Neuronal stem cell (in vitro differentiated cells): ENCODE measurements around the gene BCL6.

Source experiments
- DNase-seq: peaks from one replicate; pipeline ENCODE4 v3.0.0-alpha.2; 2013; ENCODE audit warnings: low spot score
- H2AFZ ChIP-seq: one replicate; pipeline ENCODE4 v1.6.1; 2013; ENCODE audit warnings: mild to moderate bottlenecking, low read length, inconsistent platforms
- H2AK5ac ChIP-seq: 2 replicates; pipeline ENCODE4 v1.6.1; 2013; ENCODE audit warnings: low read depth, mild to moderate bottlenecking, inconsistent platforms, low read length, moderate library complexity, mixed read lengths
- H2BK120ac ChIP-seq: 2 replicates; pipeline ENCODE4 v1.6.1; 2013; ENCODE audit warnings: low read depth, mild to moderate bottlenecking, inconsistent platforms, low read length, moderate library complexity, mixed read lengths
- H2BK12ac ChIP-seq: one replicate; pipeline ENCODE4 v1.6.1; 2013; ENCODE audit warnings: low read length, inconsistent platforms
- H2BK15ac ChIP-seq: 2 replicates; pipeline ENCODE4 v1.6.1; 2013; ENCODE audit warnings: mild to moderate bottlenecking, low read length, inconsistent platforms, mixed read lengths
- H2BK5ac ChIP-seq: one replicate; pipeline ENCODE4 v1.6.1; 2013; ENCODE audit warnings: inconsistent platforms, mild to moderate bottlenecking, low read length, moderate library complexity
- H3K14ac ChIP-seq: one replicate; pipeline ENCODE4 v1.6.1; 2013; ENCODE audit warnings: low read length, inconsistent platforms
- H3K18ac ChIP-seq: 2 replicates; pipeline ENCODE4 v1.6.1; 2013; ENCODE audit warnings: low read length, inconsistent platforms
- H3K23ac ChIP-seq: 2 replicates; pipeline ENCODE4 v1.6.1; 2013; ENCODE audit warnings: low read depth, mild to moderate bottlenecking, mixed read lengths, low read length, inconsistent platforms; ENCODE audit not compliant: poor library complexity
- H3K27ac ChIP-seq: replicated peaks from 3 replicates; pipeline ENCODE4 v1.5.1; 2013; ENCODE audit warnings: low read length, inconsistent platforms
- H3K27me3 ChIP-seq, 3 experiments: 2 replicates each; pipeline ENCODE4 v1.6.1; 2013; ENCODE audit warnings: low read length in 3 of 3, mild to moderate bottlenecking in 2 of 3, inconsistent platforms in 1 of 3, low read depth in 1 of 3, mixed read lengths in 1 of 3, moderate library complexity in 1 of 3; ENCODE audit not compliant: control insufficient read depth in 3 of 3, insufficient read depth in 3 of 3
- H3K36me3 ChIP-seq, 2 donors: replicated peaks in 1 of 2; 2 replicates each; pipeline ENCODE4 v1.6.1; 2013; ENCODE audit warnings: low read length in 2 of 2; ENCODE audit not compliant: control insufficient read depth in 2 of 2, insufficient read depth in 2 of 2
- H3K4ac ChIP-seq: 2 replicates; pipeline ENCODE4 v1.6.1; 2013; ENCODE audit warnings: inconsistent platforms, mild to moderate bottlenecking, low read length, moderate library complexity
- H3K4me1 ChIP-seq, 2 donors: 1 replicate in 1 of 2; 2 replicates in 1 of 2; pipeline ENCODE4 v1.6.1; 2013; ENCODE audit warnings: low read length in 2 of 2, low read depth in 1 of 2; ENCODE audit not compliant: control insufficient read depth in 2 of 2, insufficient read depth in 1 of 2
- H3K4me2 ChIP-seq: one replicate; pipeline ENCODE4 v1.6.1; 2013; ENCODE audit warnings: mild to moderate bottlenecking, low read length, inconsistent platforms; ENCODE audit not compliant: insufficient read depth, poor library complexity, severe bottlenecking
- H3K4me3 ChIP-seq, 2 donors: 2 replicates each; pipeline ENCODE4 v1.5.1; 2013; ENCODE audit warnings: low read length in 2 of 2, mild to moderate bottlenecking in 2 of 2, inconsistent platforms in 1 of 2, moderate library complexity in 1 of 2
- H3K79me1 ChIP-seq: one replicate; pipeline ENCODE4 v1.6.1; 2013; ENCODE audit warnings: low read depth, mild to moderate bottlenecking, inconsistent platforms, low read length, moderate library complexity
- H3K9ac ChIP-seq: one replicate; pipeline ENCODE4 v1.6.1; 2013; ENCODE audit warnings: mild to moderate bottlenecking, low read depth, low read length, inconsistent platforms; ENCODE audit not compliant: poor library complexity
- H3K9me3 ChIP-seq, 2 donors: replicated peaks in 1 of 2; 2 replicates each; pipeline versions ENCODE3 to v1.6.1; 2013; ENCODE audit warnings: low read length in 2 of 2, mild to moderate bottlenecking in 2 of 2, inconsistent platforms in 1 of 2, low read depth in 1 of 2, mixed read lengths in 1 of 2, moderate library complexity in 1 of 2; ENCODE audit not compliant: control insufficient read depth in 2 of 2, insufficient read depth in 1 of 2
- H4K8ac ChIP-seq: one replicate; pipeline ENCODE4 v1.6.1; 2013; ENCODE audit warnings: low read depth, mild to moderate bottlenecking, inconsistent platforms, low read length, moderate library complexity
- H4K91ac ChIP-seq: one replicate; pipeline ENCODE4 v1.6.1; 2013; ENCODE audit warnings: low read length, low read depth, mild to moderate bottlenecking, inconsistent platforms; ENCODE audit not compliant: poor library complexity
- WGBS, 2 donors: extraction: QIAGEN DNeasy Blood & Tissue Kit; methylation state at CpG; one replicate each; pipeline ENCODE4 v1.1.7; 2013; ENCODE audit warnings: missing lambda C conversion rate in 2 of 2, mixed read lengths in 1 of 2; ENCODE audit not compliant: insufficient read length in 2 of 2, insufficient replicate concordance in 1 of 2; ENCODE audit errors: extremely low coverage in 2 of 2; 5-methylcytosine and 5-hydroxymethylcytosine counted together

The BCL6 gene

DNA sequence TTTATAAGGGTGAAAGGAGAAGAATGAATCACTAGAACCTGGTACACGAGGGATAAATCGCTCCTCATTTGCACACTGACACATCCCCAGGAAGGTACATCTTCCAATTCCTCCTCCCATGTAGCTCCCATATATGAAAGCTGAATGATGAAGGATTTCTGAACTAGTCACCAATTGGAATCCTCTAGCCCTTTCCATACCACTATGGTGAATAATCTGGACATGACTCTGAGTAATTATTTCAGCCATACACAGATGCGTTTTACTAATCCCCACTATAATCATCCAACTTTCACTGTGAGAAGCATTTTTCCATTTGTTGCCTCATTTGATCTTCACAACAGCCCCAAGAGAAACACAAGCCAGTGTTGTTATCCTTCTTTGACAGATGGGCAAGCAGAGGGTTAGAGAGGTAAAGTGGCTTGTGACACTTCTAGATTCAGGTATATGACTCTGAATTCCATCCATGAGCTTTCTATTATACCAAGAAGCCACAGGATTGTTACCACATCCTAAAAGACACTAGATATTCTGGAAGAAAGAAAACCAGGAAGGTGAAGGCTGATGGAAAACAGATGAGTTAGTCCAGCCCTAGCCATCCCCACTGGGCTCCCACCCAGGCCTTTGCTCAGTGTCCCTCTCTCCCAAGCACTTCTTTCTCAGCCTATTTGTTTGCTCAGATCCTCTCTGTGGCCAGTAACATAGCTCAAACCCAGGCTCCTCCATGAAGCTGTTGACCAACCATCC, 22.2 kb upstream of the BCL6 start:
- Histone ChIP-seq H3K4me1 (no peaks in the 10 kb centered on the region), H2BK5ac (no peak overlapping the region), H3K36me3 (no peaks in the 10 kb centered on the region)

DNA sequence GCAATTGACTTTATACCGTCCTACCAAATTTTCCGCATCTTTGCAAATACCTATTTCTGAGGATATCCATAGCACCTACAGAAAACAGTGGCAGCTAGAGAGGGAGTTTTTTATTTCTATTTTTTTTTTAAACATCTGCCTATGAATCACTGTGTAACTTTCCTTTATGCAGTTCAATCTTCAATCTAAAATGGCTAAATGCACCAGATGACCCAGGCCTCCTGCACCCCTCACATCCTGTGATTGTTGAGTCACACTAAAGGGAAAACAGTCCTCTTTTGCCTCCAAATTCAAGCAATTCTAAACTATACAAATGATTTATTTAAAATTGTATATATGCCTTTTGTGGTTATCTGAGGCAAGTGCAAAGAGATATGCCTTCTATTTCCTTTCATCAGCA, 20.1 kb upstream of the BCL6 start:
- no peak overlapping the region for H3K4me3 ChIP-seq
- no CpG with 5 or more reads among the region's 2 CpGs for WGBS, 2 donors
- no peak overlapping the region for H3K27ac ChIP-seq

More for the DNA sequence above, 22.2 kb upstream of the BCL6 start:
- H2AK5ac ChIP-seq = no peak overlapping the region
- H3K4ac ChIP-seq = no peak overlapping the region
- no peak overlapping the region for H3K4me2 ChIP-seq
- no peak for DNase-seq
- H2BK15ac ChIP-seq = peak overlapping the region; percentile 15
- no peak overlapping the region for H3K18ac ChIP-seq
- peaks cover 0 to 13% (median 0%) of the 10 kb centered on the region in 3 experiments for H3K27me3 ChIP-seq
- no peak overlapping the region for H3K9ac ChIP-seq
- H4K91ac ChIP-seq = no peak overlapping the region
- no peaks in the 10 kb centered on the region for H3K9me3 ChIP-seq
- H2BK12ac ChIP-seq = no peak overlapping the region
- no peak overlapping the region for H3K23ac ChIP-seq
- no peak overlapping the region for H3K27ac ChIP-seq
- H4K8ac ChIP-seq = no peak overlapping the region
- no CpG with 5 or more reads among the region's 3 CpGs for WGBS, 2 donors
- no peak overlapping the region for H2AFZ ChIP-seq
- H3K79me1 ChIP-seq = no peaks in the 10 kb centered on the region
- no peak overlapping the region for H2BK120ac ChIP-seq
- H3K14ac ChIP-seq = no peak overlapping the region
- H3K4me3 ChIP-seq = no peak overlapping the region

DNA sequence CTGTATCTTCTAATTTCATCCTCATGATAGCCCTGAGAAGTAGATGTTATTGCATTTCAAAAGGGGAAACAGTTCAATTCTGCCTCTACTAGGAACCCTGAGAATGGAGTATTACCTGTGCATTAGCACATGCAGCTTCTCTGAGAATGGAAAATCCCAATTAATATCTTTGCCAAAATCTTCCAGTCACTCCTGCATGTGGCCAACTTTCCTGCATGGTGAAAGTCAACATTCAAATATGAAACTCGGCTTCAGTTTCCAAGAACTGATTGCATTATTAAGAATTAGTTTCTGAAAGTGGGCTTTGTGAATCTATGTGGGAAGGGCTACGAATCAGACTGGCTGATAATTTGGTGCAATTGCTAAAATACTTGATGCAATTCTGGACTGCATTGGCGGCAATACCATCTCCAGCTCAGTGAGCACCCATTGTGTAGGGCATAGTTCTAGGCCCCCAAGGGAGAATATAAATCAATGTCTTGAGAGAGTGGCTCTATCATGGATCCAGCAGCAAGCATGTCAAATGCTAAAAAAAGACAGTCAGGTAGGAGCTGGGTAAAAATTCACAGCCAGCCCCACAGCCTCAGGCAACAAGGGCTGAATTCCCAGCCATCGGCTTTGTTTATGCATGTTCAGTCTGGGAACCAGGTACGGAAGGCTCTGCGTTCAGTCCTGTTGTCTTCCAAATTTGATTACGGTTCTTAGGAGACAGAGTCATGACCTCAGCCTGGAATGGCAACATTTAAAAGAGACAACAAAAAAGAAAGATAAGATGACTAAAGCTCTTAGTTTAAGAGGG, 18.8 kb upstream of the BCL6 start:
- Histone ChIP-seq H3K9me3 (no peaks in the 10 kb centered on the region), H2AFZ (no peak overlapping the region), H3K79me1 (no peaks in the 10 kb centered on the region), H3K4me2 (no peak overlapping the region), H3K23ac (no peak overlapping the region), H3K4me3 (no peak overlapping the region), H3K27ac (no peak overlapping the region), H3K4me1 (peaks cover 0 to 2% of the 10 kb centered on the region in 2 donors), H3K27me3 (peaks cover 0 to 9% (median 0%) of the 10 kb centered on the region in 3 experiments), H3K18ac (no peak overlapping the region), H2BK5ac (no peak overlapping the region), H2BK15ac (no peak overlapping the region), H3K4ac (no peak overlapping the region), H2BK12ac (no peak overlapping the region), H2AK5ac (no peak overlapping the region), H2BK120ac (no peak overlapping the region), H3K14ac (no peak overlapping the region), H4K91ac (no peak overlapping the region), H3K9ac (no peak overlapping the region), H3K36me3 (no peaks in the 10 kb centered on the region), H4K8ac (no peak overlapping the region)
- WGBS, 2 donors = no CpG with 5 or more reads among the region's 7 CpGs
- DNase-seq = no peak

More for the DNA sequence above, 20.1 kb upstream of the BCL6 start:
- H3K79me1 ChIP-seq = no peaks in the 10 kb centered on the region
- no peaks in the 10 kb centered on the region for H3K9me3 ChIP-seq
- H3K4ac ChIP-seq = no peak overlapping the region
- H3K36me3 ChIP-seq = no peaks in the 10 kb centered on the region
- H3K4me2 ChIP-seq = no peak overlapping the region
- H2AK5ac ChIP-seq = no peak overlapping the region
- no peak overlapping the region for H2BK5ac ChIP-seq
- H3K27me3 ChIP-seq = peaks cover 0 to 9% (median 0%) of the 10 kb centered on the region in 3 experiments
- H3K4me1 ChIP-seq = peaks cover 0 to 2% of the 10 kb centered on the region in 2 donors
- H3K23ac ChIP-seq = no peak overlapping the region
- no peak overlapping the region for H2BK120ac ChIP-seq
- H2BK15ac ChIP-seq = no peak overlapping the region
- H4K8ac ChIP-seq = no peak overlapping the region
- H2AFZ ChIP-seq = no peak overlapping the region
- no peak overlapping the region for H2BK12ac ChIP-seq
- H3K9ac ChIP-seq = no peak overlapping the region
- no peak overlapping the region for H3K14ac ChIP-seq
- H3K18ac ChIP-seq = no peak overlapping the region
- no peak overlapping the region for H4K91ac ChIP-seq
- DNase-seq = no peak

DNA sequence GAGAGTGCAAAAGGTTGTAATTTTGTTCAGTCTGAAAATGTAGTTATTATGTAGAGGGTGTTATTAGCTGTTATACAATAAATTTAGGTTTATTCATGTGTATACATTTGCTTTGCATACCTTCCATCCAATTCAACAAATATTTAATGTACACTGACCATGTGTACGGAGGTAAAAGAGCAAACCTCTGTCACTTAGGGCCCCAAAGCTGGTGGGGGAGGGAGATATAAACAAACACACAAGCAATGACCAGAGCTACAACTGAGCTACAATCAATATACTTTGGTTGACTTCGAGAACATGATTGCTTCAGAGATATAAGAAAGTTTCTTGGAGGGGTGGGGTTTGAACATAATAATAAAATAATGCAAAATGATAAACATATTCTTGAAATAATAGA, 17.5 kb upstream of the BCL6 start:
- H3K27ac ChIP-seq = no peak overlapping the region
- H2BK120ac ChIP-seq = no peak overlapping the region
- no peak overlapping the region for H2BK12ac ChIP-seq
- peaks cover 0 to 9% (median 0%) of the 10 kb centered on the region in 3 experiments for H3K27me3 ChIP-seq
- no peak overlapping the region for H4K8ac ChIP-seq
- H3K9me3 ChIP-seq = no peaks in the 10 kb centered on the region
- no peak overlapping the region for H4K91ac ChIP-seq
- WGBS, 2 donors = no CpG with 5 or more reads among the region's 2 CpGs
- H2BK5ac ChIP-seq = no peak overlapping the region
- no peak overlapping the region for H3K23ac ChIP-seq
- peaks cover 0 to 2% of the 10 kb centered on the region in 2 donors for H3K4me1 ChIP-seq
- H2BK15ac ChIP-seq = no peak overlapping the region
- no peak overlapping the region for H2AK5ac ChIP-seq
- no peak overlapping the region for H3K4ac ChIP-seq
- no peak for DNase-seq
- no peak overlapping the region for H3K18ac ChIP-seq
- H3K79me1 ChIP-seq = no peaks in the 10 kb centered on the region
- no peak overlapping the region for H3K4me3 ChIP-seq
- no peak overlapping the region for H3K14ac ChIP-seq
- H3K36me3 ChIP-seq = no peaks in the 10 kb centered on the region
- no peak overlapping the region for H3K9ac ChIP-seq
- H3K4me2 ChIP-seq = no peak overlapping the region
- H2AFZ ChIP-seq = no peak overlapping the region
